OCI-M2 (cell line): ENCODE data around the gene ELL3.
"Not testable (repeated sequence)": the region's sequence is repeated elsewhere in the genome, so short reads cannot be mapped to it uniquely, and the experiment has no call there.

ENCODE experiments used
- DNase-seq: peaks from one replicate; lab custom pipeline; 2025; ENCODE audit not compliant: unreplicated experiment; lab: John Stamatoyannopoulos, UW

ELL3 gene

GRCh38 chr15:43728053-43728725 is 48.6 kb downstream of the ELL3 start:
- DNase-seq, result not testable (repeated sequence)

GRCh38 chr15:43726306-43726705 is 50.5 kb downstream of the ELL3 start:
- not testable (repeated sequence) for DNase-seq

GRCh38 chr15:43723151-43723550 is 53.6 kb downstream of the ELL3 start:
- no peak for DNase-seq
